ENCODE results near the gene SLC35D2.
"Not testable (repeated sequence)": the region's sequence is repeated elsewhere in the genome, so short reads cannot be mapped to it uniquely, and the experiment has no call there.

The SLC35D2 gene

DNA sequence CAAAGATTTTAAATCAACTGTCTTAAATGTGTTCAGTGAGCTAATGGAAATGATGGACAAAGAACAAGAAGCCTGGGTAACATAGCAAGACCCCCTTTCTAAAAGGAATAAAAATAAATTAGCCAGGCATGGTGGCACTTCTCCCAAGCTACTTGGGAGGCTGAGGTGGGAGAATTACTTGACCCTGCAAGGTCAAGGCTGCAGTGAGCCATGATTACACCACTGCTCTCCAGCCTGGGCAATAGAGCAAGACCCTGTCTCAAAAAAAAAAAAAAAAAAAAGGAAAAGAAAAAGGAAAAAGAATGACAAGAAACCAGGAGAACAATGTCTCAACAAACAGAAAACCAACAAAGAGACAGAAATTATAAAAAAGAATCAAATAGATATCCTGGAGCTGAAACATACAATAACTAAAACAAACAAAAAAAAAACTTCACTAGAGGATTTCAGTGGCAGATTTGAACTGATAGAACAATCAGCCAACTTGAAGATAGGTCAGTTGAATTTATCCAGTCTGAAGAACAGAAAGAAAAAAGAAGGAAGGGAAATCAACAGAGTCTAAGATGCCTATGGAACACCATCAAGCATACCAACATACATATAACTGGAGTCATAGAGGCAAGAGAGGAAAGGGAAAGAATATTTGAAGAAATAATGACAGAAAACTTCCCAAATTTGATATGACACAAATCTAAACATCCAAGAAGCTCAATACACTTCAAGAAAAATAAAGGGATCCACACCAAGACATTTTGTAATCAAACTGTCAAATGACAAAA lies 16.8 kb upstream of the SLC35D2 start:
- no peak for DNase-seq

DNA sequence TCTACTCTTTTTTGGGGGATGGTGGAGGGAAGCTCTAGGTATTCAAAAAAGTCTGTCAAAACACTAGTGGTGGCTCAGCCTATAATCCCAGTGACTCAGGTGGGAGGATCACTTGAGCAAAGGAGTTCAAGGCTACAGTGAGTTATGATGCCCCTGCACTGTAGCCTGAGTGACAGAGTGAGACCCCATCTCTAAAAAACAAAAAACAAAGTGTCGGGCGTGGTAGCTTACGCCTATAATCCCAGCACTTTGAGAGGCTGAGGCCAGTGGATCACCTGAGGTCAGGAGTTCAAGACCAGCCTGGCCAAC lies 15.8 kb upstream of the SLC35D2 start:
- no peak for DNase-seq

DNA sequence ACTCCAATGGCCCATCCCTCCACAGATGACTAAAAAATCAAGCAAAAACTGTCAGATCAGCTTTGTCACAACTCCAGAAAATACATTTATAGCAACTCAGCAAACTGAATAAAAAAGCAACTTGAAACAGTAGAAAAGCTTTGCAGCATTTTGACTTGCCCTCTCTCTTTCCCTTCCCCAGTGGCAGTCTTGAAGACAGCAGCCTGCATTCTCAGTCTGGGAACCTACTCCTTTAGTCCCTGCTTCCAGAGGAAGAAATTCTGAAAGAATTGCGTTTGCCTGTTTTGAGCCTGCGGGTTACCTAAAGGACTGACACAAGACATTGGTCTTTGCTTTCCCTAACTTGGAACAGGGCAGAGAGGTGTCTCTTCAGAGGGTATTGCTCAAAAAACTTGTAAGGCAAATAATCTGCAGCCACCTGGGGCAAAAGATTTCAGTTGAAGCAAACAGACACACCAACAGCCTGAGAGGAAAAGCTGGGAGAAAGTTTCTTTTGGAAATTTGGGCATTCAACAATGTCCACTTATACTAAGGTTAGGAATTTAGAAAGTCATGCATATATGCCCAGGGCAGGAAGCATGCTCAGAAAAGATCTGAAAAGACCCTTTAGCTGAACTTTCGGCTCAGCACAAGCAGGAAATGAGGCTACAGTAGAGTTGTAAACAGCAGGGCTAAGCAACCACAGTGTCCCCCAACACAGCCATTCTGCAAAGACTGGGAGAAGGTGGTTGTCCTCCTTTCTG lies 15.2 kb upstream of the SLC35D2 start:
- no peak for DNase-seq

DNA sequence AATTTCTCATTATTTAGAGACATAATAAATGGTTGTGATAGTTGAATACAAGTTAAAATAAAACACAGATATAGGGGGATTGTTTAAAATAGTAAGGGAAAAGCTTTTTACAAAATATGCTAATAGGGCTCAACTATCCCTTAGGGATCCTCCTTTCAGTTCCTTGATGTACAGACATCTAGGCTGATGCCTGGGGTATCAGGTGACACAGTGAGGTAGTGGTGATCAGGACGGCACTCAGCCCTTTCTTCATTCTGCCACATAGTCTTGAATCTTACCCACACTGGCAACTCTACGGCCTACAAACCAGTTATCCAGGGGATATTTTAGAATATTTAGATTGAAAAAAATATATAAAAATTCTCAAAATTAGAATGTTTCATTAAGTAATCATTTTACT lies 12.5 kb upstream of the SLC35D2 start:
- DNase-seq: no peak

DNA sequence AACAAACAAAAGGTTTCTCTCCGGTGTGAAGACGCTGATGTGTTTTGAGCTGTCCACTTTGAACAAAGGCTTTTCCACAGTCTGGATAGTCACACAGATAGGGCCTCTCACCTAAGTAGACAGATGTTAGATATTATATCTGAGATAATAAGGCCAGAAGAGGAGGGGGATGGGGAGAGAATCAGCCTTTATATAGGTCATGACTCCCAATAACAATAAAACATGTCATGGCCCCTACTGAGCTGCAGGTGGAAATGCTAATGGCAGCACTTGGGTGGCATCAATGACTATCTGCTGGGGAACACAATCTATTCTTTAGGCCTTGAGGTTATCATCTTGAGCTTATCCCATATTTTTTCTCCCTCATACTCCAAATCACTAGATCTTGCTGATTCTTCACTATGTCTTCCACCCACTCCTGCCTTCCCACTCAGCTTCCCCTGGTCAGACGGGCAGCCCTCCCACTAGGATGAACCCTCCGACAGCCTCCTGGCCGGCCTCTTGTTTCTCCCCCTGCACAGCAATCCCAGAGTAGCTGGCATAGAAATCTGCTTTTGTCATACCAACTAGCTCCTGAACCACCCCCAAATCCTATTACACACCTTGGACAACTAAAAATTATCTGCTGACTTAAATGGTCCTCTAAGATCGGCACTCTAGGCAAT lies 11.5 kb upstream of the SLC35D2 start:
- no peak for DNase-seq

DNA sequence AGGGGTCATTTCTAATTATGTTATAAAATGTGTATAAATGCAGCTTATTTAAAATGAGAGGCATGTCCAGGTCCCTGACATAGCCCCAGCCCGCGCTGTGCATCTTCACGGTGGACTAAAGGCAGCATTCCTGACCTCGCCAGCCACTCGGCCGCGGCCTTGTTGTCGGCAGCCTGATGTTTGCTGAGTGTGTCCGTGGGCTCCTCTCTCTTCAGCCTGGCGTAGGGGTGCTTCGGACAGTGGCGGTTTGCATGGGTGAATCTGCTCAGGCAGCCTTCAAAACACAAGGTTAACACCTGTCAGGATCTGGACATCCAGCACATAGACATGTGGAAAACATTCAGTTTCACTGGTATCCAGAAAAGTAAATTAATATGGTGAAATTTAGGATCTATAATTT lies 8.8 kb upstream of the SLC35D2 start:
- no peak for DNase-seq

DNA sequence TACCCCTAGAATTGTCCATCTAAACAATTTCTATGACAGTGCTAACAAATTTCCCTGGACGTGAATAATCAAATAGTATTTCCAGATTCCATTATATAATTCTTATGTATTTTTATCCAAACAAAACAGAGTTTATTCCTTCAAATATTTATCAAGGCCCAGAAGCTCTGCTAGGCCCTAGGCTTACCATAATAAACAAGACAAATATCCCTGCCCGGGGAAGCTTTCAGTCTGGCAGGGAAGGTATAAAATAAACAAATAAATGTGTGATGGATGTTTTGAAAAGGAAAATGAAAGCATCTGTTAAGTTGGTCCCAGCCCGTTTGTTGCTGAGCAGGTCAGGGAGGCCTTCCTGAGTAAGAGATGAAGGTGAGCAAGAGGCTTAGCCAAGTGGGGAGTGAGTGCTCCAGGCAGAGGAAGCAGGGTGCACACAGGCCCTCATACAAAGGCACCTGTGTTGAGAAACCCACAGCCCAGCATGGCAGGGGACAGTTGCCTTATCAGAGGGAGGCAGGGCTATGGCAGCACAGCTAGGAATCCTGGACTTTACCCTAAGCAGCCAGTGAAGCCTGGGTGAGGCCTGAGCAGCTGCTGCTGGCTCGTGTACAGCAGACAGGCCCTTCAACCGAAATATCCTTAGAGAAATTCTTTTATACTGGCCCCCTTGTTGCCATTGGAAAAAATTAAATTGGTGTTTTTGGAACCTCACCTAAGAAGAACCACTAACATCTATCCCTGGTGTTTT lies 7.7 kb upstream of the SLC35D2 start:
- no peak for DNase-seq

DNA sequence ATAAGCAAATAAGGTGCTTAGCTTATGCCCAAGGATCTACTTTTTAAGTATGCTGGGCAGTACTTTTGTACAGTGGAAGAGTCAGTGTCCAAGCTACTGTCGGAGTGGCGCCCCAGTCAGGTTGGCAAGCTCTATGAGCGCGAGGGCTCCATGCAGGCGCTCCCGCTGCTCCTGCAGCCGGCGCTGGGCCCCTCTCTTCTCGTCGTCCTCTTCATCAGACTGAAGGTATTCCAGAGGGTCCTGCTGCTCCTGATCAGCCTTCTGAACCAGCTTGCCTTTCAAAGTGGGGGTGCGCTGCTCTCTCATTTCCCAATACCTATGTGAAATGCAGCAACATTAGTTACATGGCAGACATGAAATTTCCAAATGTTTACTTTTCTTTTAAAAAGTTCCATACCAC lies 4.6 kb upstream of the SLC35D2 start:
- DNase-seq: no peak

DNA sequence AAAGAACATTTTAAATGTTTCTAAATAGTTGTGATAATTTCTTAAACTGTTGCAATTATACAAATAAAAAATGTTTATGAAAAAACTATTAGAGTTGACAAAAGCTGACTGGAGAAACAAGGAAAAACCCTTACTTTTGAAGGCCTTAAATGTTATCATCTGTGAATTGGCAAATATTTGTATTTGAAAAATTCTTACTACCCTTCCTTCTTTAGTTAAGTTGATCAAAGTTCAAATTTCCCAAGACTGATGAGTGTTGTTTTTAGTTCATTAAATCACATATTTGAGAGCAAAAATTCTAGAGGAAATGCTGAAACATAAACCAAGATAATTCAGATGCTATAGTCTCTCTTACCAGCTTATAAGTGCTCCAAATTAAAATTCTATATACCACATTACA lies 2.6 kb upstream of the SLC35D2 start:
- no peak for DNase-seq

DNA sequence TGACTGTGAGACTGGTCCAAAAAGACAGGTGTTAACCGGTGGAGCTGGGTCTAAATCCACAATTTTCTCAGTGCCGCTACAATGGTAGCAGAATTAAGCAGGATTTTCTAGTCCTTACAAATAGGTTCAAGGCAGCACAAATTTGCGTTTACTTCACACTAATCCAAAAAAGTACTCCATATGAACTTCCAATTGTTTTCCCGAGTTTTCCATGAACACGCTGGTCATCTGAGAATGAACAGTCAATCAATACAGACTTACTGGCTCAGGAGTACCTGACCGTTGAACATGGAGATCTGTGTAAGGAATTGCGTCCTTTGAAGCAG lies 709 bp downstream of the SLC35D2 start:
- DNase-seq: no peak

DNA sequence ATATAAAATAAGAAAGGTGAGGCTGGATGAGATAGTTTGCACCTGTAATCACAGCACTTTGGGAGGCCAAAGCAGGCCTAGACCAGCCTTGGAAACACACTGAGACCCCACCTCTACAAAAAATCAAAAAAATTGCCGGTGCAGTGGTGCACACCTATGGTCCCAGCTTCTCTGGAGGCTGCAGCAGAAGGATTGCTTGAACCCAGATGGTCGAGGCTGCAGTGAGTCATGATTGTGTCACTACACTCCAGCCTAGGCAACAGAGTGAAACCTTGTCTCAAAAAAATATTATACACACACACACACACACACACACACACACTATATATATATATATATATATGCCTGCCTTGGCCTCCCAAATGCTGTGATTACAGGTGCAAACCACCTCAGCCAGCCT lies 1.3 kb downstream of the SLC35D2 start:
- no peak for DNase-seq

DNA sequence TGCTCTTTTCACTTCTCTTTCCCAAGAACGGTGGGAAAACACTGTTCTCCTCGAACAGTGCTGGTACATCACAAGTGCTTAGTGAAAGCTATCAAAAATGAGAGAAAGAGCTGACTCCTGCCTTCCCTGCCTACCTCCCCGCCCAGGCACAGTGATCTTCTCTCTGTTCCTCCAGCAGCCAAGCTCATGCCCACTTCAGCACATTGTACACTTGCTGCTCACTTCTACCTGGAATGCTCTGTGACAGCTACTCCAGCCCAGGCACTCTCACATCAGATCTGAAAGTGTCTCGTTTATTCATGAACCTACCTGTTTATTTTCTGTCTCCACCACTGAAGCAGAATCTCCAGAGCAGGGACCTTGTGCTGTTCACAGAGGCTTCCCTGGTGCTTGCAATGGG lies 1.8 kb downstream of the SLC35D2 start:
- no peak for DNase-seq

DNA sequence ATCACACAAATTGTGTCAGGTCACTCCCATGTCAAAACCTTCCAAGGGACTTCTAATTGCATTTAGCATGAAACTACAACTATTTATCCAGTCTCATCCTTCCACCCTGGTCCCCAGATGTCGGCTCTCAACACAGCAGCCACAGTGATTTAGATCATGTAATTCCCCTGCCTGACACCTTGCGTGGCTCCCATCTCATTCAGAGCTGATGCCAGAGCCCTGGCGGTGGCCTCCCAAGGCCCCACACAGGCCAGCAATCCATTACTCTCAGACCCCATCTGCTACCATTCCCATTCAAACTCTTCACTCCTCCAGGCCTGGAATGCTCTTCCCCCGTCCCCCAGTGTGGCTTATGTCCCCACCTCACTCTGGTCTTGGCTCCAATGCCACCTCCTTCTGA lies 2.4 kb downstream of the SLC35D2 start:
- DNase-seq: peak in 1 of 56 donors; percentile 14

DNA sequence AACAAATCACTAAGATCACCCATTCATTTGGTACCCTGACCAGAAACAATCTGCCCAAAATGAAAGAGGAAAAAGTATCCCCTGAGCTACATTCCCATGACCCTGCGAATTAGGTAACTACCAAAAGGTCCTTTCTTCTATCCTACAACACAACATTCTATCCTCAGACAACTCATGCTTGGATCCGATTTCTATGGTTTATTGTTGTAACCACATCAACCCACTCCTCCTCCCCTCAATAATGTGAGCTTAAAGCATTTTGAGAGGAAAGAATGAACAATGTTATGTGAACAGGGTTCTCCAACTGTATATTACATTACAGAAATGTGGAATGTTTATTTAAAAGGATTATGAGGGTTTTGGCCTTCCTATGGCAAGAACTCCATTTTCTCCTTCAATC lies 4.0 kb downstream of the SLC35D2 start:
- DNase-seq: no peak

DNA sequence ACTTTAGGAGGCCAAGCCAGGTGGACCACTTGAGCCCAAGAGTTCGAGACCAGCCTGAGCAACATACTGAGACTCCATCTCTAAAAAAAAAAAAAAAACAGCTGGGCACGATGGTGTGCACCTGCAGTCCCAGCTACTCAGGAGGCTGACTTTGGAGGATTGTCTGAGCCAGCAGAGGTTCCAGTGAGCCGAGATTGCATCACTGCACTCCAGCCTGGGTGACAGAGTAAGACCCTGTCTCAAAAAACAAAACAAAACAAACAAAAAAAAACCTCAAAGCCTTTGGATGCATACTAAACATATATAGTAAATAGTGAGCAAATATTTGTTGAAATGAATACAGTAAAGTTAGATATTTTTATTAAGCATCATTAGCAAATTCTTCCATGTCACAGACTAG lies 5.3 kb downstream of the SLC35D2 start:
- DNase-seq: no peak

DNA sequence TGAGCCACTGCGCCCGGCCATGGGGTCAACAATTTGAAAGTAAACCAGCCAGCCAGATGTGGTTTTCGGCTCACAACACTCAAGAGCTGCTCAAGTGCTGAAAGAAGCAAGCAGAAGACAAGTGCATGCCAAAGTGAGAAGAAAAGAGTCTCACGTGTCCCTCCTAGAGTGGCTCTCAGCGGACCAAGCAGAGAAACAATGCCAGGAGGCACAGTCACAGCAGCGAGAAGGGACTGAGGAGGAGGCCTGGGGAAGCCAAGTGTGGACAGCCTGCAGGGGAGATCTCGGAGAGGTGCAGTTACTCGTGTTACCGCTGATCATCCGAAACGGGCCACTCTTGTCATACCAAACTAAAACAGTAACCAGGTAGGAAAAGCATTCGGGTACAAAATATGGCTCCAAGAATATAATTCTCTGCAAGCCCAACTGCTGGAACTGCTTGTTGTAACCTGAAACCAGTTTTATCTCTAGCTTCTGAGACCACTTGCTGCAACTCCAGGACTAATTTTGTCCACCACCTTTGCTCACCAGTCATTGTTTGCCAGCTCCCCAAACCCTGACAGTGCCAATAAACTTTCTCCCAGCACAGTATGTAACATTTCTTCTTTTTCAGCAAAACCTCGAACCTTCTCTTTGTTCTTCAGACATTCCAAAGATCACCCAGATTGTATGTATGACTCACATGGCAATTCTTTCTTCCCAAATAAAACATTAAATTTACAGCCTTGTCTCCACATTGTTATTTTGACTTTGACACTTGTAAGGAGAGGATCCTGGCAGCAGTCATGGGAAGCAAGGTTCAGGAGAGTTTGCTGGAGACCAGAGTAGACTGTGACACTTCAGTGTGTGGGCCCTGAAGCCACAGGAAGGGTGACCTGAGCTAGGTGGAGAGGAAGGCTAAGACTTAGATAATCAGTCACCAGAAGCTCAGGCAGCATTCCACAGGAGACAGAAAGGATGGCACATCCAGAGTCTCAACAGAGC lies 6.3 kb downstream of the SLC35D2 start:
- DNase-seq: no peak

DNA sequence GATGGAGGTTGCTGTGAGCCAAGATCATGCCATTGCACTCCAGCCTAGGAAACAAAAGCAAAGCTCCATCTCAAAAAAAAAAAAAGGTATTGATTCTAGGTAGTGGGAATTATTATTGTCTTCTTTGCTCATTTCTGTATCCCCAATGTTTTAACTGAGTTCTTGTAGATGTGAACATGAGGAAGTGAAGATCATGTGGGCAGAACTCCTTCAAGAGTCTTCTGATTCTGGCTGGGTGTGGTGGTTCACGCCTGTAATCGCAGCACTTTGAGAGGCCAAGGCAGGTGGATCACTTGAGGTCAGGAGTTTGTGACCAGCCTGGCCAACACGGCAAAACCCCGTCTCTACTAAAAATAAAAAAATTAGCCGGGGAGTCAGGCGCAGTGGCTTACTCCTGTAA lies 8.0 kb downstream of the SLC35D2 start:
- not testable (repeated sequence) for DNase-seq

DNA sequence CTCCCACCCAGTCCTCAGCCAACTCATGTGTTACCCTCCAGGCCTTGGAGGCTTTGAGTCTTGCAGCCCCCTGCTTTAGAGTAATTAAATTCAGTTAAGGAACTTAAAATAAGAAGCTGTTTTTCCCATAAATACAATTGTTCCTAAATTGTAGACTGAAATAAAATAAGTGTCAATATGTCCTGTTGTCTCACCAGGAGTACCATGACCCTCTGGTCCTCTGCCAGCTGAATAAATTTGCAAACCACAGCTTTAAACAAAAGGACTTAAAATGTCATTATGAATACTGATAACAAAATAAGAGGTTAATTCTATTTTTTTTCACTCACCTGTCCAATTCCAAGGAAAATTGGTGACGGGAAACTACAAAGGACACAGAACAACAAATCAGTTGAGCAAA lies 15.6 kb downstream of the SLC35D2 start:
- no peak for DNase-seq

DNA sequence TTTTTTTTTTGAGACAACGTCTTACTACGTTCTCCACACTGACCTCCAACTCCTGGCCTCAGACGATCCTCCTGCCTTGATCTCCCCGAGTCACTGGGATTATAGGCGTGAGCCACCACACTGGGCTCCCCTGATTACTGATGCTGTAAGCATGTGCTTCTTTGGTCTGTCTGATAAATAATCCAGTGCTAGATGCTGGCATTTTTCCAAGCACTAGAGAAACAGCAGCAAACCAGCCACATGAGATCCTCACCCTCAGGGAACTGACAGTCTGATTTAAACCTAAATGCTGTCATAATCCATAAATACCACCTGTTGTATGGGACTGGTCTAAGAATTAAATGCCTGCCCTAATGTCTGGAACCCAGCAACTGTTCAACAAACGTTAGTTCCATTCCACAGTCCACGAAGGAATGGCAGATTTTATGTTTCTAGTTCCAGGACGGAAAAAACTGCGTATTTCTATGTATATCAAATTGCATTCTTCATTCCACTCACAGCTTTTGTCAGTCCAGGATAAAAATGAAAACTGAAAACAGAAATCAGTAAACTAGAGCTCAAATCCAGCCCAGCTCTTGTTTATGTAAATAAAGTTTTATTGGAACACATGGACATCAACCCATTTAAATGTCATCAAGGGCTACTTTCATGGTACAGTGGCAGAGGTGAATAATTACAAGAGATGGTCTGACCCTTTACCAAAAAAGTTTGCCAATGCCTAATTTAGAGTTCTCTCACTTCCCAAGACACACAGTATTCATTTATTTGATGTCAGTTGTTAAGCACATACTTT lies 20.1 kb downstream of the SLC35D2 start:
- DNase-seq: no peak

DNA sequence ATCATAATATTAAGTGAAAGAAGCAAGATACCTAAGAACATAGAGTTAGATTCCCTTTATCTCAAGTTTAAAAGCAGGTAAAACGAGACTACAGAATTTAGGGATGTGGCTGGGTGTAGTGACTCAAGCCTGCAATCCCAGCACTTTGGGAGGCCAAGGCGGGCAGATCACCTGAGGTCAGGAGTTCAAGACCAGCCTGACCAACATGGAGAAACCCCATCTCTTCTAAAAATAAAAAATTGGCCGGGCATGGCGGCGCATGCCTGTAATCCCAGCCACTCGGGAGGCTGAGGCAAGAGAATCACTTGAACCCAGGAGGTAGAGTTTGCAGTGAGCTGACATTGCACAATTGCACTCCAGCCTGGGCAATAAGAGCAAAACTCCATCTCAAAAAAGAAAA lies 21.4 kb downstream of the SLC35D2 start:
- DNase-seq: not testable (repeated sequence)
